Stimulated activated CD8-positive, alpha-beta memory T cell treated with anti-CD3 and anti-CD28 coated beads, Interleukin-2, amount 100 ng/mL, for 48 hours (primary cell): ENCODE measurements around the gene CPNE1.
"Not testable (repeated sequence)": the region's sequence is repeated elsewhere in the genome, so short reads cannot be mapped to it uniquely, and the experiment has no call there.

ENCODE experiments used
- DNase-seq, 2 donors: peaks; one replicate each; pipeline ENCODE4 v3.0.0-alpha.2; 2020; ENCODE audit warnings: low read depth in 2 of 2

The CPNE1 gene

DNA sequence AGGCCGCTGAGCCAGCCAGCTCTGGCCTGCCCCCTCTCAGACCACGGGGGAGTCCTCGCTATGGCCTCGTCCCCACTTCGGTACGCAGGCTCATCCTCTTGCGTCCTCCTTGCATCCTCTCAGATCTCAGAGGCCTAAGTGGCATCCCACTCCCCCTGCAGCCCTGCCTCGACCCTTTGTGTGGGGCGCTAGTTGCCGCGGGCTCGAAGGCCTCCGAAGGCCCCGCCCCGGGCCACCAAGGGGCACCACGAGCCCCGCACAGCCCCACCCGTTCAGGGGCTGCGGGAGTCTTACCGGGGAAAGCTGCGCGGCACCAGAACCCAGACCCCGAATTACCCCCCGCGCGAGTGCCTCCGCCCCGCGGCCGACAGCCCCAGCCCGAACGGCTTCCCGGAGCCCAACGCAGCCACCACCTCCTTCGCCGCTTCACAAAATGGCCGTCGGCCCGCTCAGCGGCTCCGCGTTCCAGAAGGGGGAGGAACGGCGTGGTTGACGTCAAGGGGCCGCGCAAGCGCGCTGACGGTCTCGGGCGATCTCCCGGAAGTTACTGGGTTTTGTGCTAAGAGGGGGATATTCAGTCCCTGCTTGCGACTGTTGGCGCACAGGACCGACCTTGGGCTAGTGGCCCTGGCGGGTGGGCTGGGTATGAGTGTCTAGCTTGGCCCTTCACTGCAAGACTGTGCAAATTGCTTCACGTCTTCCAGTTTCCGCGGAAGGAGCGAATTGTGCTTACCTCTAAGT, at the start of gene CPNE1, which contains the start of gene RBM12:
TSS of gene CPNE1 (minus strand) at position 435 of the 741 bp plus-strand sequence. CDS start 31,977 bp downstream, outside the sequence.
TSS of gene RBM12 (minus strand) at position 435 of the 741 bp plus-strand sequence. CDS start 9,578 bp downstream, outside the sequence.
- DNase-seq, result peak; percentile 87 to 88

DNA sequence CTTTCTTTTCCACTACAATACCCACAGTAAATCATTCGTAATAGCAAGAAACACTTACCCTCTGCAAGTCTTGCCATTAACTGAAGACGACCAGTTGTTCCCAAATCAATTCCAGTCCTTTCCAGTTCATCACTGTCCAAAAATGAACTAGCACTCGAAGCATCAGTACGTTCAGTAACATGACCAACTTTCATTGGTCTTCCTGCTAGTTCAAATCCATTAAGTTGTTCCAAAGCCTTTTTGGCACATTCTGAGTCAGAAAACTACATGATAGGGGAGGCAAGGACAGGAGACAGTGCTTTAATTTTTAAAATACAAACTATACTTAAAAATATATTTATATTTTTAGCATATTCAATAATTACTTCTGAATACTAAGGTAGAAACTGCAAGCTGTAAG, 49.4 kb upstream of the CPNE1 start:
- DNase-seq, result no peak

DNA sequence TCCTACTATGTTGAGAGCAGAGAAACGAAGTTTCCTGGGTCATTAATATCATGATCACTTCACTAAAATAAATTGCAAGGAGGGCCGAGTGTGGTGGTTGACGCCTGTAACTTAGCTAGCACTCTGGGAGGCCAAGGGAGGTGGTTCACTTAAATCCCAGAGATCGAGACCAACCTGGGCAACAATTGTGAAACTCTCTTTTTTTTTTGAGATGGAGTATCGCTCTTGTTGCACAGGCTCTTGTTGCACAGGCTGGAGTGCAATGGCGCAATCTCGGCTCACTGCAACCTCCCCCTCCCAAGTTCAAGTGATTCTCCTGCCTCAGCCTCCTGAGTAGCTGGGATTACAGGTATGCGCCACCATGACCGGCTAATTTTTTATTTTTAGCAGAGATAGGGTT, 48.4 kb upstream of the CPNE1 start:
- not testable (repeated sequence) for DNase-seq

DNA sequence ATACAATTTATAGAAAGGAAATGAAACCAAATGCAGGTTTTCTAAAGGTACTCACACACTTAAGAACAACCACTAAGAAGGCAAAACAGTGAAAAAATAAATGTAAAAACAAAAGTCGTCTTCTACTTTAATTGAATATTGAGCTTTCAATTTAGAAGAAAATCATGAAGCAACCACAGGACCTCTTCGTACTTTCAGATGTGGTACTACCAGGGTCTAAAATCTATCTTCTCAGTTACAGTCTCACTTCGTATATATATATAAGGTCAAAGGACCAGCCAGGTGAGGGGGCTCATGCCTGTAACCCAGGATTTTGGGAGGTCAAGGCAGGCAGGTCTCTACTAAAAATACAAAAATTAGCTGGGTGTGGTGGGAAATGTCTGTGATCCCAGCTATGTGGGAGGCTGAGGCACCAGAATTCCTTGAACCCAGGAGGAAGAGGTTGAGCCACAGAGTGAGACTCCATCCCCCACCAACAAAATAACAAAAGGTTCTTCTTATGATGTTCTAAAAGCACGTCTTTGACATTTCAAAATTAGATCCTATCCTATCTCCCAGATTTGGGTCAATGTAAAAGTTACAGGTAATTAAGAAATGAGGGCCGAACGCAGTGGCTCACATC, 47.0 kb upstream of the CPNE1 start:
- no peak for DNase-seq

DNA sequence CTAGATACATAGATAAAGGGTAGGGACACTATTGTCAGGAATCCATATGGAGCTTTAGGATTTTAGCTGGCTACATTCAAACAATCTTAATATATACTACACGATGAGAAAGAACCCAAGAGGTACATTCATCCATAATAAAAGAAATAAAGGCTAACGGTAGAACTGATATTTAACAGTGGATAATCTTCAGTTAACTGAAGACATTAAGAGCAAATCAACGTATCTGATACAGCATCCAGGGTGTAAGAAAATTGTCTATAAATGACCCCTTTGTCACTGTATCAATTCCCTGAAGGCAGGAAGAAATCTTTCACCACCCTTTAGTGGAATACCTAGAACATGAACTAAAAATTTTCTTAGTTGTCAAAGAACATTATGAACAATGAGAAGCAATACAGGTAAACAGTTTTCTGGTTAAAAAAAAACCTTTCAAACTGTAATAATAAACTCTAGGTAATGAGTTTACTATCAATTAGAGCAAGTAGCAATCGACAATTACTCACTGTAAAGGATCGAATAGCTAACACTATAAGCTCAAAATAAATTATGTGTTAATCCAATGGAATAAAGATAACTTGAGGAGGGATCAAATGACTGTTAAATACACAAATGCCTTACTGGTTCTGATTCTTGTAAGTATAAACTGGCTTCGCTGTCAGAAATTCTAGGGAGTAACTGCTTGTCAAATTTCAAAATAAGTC, 46.3 kb upstream of the CPNE1 start:
- no peak for DNase-seq

DNA sequence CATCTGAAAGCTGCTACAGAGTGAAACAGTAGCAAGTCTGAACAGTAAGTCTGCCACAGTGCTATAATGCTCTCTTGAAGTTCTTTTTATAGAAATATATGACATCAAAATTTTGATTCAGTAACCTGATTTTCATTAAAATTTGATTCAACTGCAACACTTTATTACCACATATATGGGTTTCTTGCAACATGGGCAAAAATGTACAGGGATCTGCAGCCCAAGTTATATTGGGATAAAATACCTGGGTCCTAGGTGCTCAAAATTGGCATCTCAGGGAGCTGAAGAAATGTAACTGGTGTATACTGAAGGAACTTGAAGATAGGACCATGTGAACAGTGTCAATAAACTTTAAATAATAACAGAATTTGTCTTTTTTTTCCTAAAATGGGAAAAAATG, 45.3 kb upstream of the CPNE1 start:
- no peak for DNase-seq

DNA sequence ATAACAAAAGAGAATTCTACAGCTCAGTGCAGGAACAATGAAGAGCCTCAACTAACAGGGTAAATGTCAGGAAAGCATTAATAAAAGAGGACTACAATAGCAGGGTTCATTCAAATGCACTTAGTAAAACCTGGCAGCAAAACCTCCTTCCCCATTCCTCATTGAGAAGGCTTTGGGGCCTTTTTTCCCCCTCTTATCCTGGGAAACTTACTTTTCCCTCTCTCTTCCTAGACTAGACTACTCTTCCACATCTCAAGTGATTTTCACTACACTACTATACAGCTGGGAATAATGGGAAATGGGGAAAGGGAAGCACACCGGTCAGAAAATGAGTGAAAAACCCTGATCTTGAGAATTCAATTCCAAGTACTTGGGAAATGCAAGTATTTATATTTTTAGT, 44.6 kb upstream of the CPNE1 start:
- DNase-seq, result no peak

DNA sequence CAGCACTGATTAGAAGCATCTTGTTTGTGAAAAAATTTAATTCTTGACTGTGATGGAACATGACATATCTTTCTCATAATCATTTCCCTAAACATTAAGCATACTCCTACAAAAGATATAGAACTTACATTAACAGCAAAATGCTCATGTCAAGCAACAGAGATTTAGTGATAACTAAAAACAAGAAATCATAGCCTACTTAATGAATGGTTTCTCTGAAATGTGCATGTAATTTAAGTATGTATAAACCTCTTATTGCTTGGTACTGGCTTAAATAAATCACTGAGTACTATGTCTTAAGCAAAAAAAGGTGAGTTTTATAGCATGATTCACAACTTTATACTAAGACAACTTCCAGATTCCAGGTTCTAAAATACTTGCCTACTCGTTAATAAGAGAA, 43.8 kb upstream of the CPNE1 start:
- DNase-seq, result no peak

DNA sequence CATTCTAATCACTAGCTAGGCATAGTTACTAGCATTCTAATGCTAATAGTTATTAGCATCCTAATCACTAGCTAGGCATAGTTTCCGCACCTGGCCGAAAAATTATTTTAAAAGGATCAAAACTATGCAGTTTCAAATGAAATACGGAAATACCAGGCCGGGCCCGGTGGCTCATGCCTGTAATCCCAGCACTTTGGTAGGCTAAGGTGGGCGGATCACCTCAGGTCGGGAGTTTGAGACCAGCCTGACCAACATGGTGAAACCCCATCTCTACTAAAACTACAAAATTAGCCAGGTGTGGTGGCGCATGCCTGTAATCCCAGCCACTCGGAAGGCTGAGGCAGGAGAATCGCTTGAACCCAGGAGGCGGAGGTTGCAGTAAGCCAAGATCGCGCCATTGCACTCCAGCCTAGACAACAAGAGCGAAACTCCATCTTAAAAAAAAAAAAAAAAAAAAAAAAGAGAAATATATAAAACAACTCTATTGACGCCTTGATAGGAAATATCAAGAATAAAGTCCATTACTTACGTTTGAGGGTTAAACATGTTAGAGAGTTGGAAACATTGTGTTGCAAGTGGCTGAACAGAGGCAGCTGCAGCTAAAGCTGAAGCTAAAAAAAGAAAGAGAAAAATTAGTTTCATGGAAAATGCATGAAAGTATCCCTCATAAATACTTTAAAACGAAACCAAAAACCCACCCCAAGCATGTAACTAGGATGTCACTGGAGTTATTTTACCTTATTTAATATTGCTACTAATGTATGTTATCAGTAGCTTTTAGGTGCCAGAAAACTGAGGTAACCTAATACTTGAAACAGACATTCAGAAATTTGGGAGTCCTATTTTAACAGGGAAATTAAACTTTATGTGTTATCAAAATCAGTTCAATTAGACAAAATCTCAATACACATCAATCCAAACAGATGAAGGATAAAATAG, 42.2 kb upstream of the CPNE1 start:
- DNase-seq, result not testable (repeated sequence)

DNA sequence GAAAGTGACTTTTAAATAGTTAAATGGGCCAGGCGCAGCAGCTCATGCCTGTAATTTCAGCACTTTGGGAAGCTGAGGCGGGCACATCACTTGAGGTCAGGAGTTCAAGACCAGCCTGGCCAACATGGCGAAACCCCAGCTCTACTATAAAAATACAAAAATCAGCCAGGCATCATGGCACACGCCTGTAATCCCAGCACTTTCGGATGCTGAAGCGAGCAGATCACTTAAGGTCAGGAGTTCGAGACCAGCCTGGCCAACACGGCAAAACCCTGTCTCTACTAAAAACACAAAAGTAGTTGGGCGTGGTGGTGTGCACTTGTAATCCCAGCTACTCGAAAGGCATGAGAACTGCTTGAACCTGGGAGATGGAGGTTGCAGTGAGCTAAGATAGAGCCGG, 41.2 kb upstream of the CPNE1 start:
- not testable (repeated sequence) for DNase-seq

DNA sequence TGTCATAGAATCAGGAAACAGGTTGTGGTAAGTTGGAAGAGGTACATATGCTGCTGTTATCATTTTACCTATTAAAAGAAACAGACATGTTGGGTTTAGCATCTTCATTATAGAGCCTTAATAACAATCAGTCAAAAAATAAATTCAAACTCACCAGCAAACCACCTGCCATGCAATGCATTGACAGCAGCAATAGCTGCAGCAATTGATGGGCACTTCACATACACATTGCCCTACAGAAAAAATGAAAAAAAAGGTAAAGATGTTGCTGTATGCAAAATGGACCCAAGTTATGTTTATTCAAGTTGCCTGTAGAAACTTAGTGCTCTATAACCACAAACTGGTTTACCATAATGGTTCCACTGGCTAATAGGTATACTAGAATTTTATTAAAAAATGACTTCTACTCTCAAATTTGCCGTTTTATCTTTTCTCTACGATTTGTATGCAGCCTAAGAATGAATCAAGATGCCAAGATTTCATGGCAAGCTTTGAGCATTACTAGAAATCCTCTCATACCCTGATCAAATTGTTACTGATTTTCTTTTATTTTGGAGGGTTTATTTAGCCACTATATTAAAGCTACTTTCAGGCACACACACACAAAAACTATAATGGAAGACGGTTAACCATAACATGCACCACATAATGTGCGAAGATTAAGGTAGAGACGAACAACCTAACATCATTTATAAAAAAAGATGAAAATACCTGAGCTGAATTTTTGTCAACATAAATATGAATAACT, 40.0 kb upstream of the CPNE1 start:
- DNase-seq, result no peak

DNA sequence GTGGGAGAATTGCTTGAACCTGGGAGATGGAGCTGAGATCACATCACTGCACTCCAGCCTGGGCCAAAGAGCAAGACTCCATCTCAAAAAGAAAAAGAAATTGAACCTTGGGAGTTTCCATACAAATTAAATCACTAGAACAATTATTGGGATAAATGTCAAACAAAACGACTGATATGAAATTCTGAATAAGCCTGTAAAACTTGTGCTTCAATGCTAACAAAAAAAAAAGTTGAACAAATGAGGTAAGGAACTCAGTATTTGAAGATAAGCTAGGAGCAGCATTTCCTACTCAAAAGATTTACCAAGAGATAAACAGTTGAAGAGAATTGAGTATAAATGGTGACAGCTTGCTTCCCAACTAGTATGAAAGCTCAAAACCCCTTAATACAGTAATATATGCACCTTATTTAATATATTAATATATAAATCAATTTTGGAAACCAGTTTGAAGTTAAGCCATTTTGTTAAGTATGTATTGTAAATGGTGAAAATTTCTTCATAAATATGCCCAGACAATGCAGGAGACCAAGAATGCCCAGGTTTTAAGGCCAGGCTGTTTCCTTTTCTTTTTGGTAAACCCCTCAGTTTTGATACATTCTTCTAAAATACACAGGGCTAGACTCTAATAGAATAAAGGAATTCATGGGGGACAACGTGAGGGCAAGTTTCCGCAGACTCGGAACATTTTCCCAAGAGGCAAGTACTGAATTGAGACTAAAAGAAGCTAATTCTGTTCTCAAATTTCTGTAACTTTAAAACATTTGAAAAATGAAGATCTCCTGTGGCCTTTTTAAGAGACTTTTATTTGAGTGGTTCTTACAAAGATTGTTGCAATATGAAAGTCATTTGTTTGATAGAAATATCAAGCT, 38.4 kb upstream of the CPNE1 start:
- no peak for DNase-seq

DNA sequence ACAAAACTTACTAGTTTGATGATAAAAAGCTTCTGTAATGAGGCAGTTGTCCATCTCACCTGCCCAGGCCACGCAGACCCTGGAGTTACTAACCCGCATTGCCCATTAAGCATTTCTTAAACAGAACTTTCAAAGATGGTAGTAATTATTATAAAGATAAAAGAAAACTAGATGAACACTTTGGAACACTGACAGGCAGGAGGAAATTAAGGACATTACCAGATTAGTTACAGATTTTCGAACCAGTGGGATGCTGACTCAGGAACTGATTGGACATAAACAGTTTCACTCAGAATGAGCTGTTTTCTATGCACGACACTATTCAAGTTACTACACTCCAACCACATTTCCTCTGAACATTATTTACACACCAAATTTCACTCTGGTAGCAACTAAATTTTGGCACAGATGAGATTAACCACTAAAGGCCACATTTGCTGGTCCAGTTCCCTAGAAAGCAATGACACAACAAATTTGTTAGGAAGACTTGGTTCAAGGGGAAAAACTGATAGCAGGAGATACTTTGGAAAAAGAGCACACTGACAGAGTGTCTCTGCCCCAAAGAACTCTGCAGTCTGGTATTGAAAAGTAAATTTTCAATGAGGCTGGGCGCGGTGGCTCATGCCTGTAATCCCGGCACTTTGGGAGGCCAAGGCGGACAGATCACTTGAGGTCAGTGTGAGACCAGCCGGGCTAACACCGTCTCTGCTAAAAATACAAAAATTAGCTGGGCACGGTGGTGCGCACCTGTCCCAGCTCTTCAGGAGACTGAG, 37.5 kb upstream of the CPNE1 start:
- DNase-seq, result no peak

DNA sequence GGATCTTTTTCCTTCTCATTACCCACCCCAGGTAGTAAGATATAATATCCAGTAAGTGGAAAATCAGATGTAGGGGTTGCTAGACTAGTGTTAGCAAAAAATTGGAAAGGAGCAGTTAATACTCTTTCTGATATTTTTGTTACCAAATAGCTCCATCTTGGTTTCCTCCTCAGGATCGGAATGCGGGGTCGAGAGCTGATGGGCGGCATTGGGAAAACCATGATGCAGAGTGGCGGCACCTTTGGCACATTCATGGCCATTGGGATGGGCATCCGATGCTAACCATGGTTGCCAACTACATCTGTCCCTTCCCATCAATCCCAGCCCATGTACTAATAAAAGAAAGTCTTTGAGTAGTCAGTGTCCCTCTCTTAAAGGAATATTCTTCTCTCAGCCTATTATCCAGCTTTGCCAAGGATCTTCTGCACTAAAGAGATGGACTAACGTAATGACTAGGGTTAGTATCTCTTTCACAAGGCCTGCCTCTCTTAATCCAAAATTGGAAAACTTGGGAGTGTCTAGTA, 36.0 kb upstream of the CPNE1 start:
- no peak for DNase-seq

DNA sequence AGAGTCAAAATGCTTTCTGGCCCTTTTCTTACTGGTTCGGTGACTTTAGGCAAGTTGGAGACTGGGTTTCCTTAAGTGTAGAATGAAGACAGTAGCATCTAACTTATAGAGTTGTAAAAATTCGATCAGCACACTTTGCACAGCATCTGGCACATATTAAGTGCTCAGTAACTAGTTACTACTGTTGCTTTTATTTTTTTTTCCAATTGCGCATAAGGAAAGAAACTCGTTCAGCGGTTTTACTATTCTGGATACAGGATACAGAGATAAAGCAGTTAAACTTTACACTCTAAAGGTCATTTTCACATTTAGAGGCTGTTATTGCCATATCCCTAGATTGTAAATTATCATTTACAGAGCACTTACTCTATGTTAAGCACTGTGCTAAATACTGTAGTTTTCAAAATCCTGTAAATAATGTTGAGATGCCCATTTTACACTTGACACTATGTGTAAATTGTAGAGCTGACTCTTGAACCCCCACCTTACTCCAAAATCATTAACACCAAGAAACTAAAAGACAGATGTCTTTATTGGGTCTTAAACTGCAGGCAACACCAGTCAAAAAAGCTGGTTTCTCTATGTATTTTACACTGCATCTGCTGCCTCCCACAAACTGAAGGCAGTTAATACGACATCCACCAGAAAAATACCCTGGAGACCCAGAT, 35.4 kb upstream of the CPNE1 start:
- DNase-seq, result no peak

DNA sequence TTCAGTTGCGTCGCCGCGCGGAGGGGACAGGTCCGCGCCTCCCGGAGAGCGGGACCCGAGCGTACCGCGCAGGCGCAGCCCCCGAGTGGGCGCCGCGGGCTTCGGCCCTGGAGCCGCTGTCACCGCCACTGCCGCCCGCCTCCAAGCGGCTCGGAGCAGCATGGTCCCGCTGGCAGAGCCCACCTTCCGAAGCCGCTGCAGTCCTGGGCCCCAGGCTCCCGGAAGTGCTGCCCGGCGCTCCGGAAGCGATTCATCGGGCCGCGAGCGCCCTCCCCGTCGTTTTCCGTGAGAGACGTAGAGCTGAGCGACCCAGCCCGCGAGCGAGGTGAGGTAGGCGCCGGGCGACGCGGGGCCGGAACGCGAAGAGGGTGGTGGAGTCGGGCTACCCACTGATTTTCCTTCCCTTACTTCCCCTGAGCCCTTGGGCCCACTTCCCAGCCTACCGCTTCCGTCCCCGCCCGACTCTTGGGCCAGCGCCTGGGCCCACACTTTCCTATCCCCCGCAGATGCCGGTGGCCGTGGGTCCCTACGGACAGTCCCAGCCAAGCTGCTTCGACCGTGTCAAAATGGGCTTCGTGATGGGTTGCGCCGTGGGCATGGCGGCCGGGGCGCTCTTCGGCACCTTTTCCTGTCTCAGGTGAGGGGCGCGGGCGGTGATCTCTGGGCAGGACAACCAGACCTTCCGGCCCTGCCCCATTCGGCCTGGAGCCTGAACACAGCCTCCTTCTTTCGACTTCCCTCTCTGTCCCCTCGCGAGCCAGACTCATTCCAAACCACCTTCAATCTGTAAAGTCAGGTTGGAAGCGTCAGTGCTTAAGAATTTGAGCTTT, 34.6 kb upstream of the CPNE1 start, which contains the start of the genes NFS1 and ROMO1:
TSS of gene NFS1 (minus strand) at position 226 of the 830 bp plus-strand sequence. CDS start at position 162, 64 bp downstream.
TSS of gene ROMO1 (plus strand) at position 279 of the 830 bp plus-strand sequence. CDS start at position 507, 228 bp downstream.
- DNase-seq, result peak; percentile 78 to 80
